ENCODE measurements around the gene CDK5RAP2.
A peak's percentile ranks its signal among the peaks of the same experiment; 100 is the strongest.

Gene CDK5RAP2

DNA sequence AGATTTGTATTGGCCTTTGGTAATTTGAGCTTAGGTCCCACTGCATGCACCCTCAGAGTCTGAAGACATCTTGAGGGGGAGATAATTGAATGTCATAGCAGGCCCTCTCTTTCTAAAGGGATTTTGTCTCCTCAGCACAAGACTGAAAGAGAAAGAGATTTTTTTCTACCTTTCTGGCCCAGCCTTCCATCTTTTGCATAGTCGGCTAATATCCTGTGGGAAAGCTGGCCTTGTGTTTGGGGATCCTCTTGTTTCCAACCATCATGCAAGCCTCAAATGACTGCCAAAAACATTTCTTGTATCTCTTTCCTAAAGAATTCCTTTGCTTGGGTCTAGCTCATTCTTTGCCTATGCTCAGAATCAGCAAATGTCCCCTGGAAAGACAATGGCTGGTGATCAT lies 42.0 kb upstream of the CDK5RAP2 start:
- no peak overlapping the region for H3K4me3 ChIP-seq (replicated peaks in 1 of 2; ENCODE audit: low read depth in 2 of 2, low read length in 2 of 2)
- TF ChIP-seq CTCF (IDR thresholded peaks at IDR 0.05; ENCODE audit: low read depth, low read length): no peak
- no peak for DNase-seq (ENCODE audit: low read depth in 2 of 2)

GRCh38 chr9:120619751-120620655 lies 40.0 kb upstream of the CDK5RAP2 start:
- H3K4me3 ChIP-seq (replicated peaks in 1 of 2; ENCODE audit: low read depth in 2 of 2, low read length in 2 of 2): no peak overlapping the region
- DNase-seq (ENCODE audit: low read depth in 2 of 2): peak; percentile 81 to 86
- TF ChIP-seq CTCF (IDR thresholded peaks at IDR 0.05; ENCODE audit: low read depth, low read length): peak; percentile 74

DNA sequence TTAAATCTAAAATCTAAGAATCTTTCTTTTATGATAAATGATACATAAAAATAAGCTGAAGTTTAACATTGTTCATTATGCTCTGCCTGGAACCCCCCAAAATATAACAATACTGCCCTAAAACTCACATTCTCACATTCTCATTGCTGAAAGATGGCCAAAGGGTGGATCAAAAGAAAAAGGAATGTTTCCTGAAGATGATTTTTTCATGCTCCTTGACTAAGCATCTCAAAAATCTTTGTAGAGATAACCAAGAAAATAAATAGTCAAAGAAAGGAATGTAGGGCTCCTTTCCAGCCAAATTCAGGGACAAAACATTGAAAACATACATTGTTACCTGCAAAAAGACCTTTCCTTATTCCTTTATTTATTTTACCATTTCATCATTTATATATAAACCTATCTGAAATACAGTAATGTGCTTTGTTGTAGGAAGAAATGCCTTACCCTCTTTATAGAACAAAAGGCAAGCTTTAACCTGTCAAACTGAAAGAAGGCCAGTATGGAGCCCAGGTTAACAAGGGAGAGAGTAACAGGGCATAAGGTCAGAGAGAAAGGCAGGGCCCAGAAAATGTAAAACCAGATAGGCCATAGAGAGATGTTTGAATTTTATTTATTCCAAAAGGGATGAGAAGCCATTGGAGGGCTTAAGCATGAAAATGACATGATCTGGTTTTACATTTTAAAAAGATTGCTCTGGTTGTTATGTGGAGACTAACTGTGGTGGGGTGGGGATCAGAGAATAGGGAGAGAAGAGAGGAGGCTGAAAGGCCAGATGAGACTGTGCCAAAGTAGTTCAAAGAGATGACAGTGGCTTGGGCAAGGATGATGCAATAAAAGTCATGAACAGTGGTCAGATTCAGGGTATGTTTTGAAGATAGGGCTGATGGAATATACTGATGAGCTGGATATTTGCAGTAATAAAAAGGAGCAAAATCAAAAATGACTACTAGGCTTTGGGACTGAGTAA lies 37.3 kb upstream of the CDK5RAP2 start:
- DNase-seq (ENCODE audit: low read depth in 2 of 2): peak; percentile 20 to 36
- H3K4me3 ChIP-seq (replicated peaks in 1 of 2; ENCODE audit: low read depth in 2 of 2, low read length in 2 of 2): no peak overlapping the region
- no peak for TF ChIP-seq CTCF (IDR thresholded peaks at IDR 0.05; ENCODE audit: low read depth, low read length)

- DNase-seq (ENCODE audit: low read depth in 2 of 2): peak in 1 of 2 donors; percentile 19
- H3K4me3 ChIP-seq (replicated peaks in 1 of 2; ENCODE audit: low read depth in 2 of 2, low read length in 2 of 2): no peak overlapping the region
- TF ChIP-seq CTCF (IDR thresholded peaks at IDR 0.05; ENCODE audit: low read depth, low read length): no peak
Observed at GRCh38 chr9:120612218-120612617, 32.3 kb upstream of the CDK5RAP2 start.

DNA sequence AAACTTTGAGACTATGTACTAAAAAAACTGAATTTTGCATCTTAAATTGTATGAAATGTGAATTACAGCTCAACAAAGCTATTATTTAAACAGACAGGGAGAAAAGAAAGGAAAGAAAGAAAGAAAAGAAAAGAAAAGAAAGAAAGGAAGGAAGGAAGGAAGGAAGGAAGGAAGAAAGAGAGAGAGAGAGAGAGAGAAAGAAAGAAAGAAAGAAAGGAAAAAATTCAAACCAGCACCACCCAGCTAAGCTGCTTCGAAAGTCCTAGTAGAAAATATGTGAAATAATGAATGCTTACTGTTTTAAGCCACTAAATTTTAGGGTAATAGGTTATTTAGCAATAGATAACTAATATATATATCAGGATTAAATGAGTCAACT lies 31.7 kb upstream of the CDK5RAP2 start:
- DNase-seq (ENCODE audit: low read depth in 2 of 2): no peak
- TF ChIP-seq CTCF (IDR thresholded peaks at IDR 0.05; ENCODE audit: low read depth, low read length): no peak
- no peak overlapping the region for H3K4me3 ChIP-seq (replicated peaks in 1 of 2; ENCODE audit: low read depth in 2 of 2, low read length in 2 of 2)

DNA sequence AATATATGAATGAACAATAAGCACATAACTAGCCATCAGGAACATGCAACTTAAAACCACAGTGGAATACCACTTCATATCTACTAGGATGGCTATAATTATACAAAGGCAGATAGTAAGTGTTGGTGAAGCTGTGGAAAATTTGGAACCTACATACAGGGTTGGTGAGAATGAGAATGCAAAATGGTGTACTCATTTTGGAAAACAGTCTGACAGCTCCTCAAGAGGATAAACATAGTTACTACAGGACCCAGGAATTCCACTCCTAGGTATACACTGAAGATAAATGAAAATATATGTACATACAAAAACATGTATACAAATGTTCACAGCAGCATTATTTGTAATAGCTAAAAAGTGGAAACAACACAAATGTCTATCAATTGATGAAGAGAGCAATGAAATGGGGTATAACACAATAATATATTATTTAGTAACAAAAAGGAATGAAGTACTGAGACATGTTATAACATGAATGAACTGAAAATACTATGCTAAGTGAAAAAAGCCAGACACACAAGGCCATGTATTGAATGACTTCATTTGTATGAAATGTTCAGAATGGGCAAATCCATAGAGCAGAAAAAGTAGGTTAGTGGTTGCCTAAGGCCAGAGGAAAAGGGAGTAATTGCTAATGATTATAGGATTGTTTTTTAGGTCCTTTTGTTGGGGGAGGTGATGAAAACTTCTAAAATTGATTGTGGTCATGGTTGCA lies 31.2 kb upstream of the CDK5RAP2 start:
- peak; percentile 17 to 32 for DNase-seq (ENCODE audit: low read depth in 2 of 2)

More for the DNA sequence above, 31.2 kb upstream of the CDK5RAP2 start:
- peak; percentile 41 for TF ChIP-seq CTCF (IDR thresholded peaks at IDR 0.05; ENCODE audit: low read depth, low read length)
- H3K4me3 ChIP-seq (replicated peaks in 1 of 2; ENCODE audit: low read depth in 2 of 2, low read length in 2 of 2): no peak overlapping the region

Data from cardiac fibroblast (primary cell).